NB4 (cell line): ENCODE data around the gene GABRB3.

Experiments used
- MYC ChIP-seq: IDR thresholded peaks from 2 replicates; pipeline ENCODE4 v1.6.1; 2011; ENCODE audit warnings: low read depth, low read length
- POLR2A ChIP-seq: IDR thresholded peaks from 2 replicates; pipeline ENCODE4 v1.6.1; 2011; ENCODE audit warnings: mild to moderate bottlenecking; ENCODE audit not compliant: insufficient read length; ENCODE audit errors: extremely low read depth
- TF ChIP-seq, protein P1 (sequence below): IDR thresholded peaks from one replicate; pipeline ENCODE4 v1.5.1; 2012; ENCODE audit warnings: low read depth, low read length

DNA sequence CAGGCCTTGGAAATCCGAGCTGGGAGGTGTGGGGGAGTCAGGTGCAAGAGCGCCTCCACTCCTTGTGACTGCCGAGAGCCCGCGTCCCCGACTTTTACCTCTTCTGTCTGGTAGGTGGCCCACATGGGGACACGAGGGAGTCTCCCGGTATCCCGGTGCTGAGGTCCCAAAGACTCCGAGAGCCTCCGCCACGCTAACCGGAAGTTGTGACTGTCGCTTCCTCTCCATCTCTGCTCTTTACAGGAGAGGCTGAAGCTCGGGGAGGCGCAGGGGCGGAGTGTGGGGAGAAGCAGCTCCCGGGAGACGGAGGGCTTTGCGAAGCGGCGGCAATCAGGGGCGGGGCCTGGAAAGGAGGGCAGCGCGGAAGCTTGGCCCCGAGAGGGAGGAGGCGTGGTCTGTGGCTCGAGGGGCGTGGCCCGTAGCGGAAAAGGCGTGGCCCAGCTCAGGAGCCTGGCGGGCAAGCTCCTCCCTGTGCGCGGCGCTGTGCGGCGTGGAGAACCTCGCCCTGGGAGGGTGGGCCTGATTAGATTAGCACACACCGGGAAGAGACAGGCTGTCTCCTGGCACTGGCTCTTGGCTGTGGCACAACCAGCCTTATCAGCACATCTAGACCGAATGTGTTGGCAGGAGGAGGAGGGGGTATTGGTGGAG, 143.9 kb downstream of the GABRB3 start:
- TF ChIP-seq, protein P1, sequence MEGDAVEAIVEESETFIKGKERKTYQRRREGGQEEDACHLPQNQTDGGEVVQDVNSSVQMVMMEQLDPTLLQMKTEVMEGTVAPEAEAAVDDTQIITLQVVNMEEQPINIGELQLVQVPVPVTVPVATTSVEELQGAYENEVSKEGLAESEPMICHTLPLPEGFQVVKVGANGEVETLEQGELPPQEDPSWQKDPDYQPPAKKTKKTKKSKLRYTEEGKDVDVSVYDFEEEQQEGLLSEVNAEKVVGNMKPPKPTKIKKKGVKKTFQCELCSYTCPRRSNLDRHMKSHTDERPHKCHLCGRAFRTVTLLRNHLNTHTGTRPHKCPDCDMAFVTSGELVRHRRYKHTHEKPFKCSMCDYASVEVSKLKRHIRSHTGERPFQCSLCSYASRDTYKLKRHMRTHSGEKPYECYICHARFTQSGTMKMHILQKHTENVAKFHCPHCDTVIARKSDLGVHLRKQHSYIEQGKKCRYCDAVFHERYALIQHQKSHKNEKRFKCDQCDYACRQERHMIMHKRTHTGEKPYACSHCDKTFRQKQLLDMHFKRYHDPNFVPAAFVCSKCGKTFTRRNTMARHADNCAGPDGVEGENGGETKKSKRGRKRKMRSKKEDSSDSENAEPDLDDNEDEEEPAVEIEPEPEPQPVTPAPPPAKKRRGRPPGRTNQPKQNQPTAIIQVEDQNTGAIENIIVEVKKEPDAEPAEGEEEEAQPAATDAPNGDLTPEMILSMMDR: no peak
- TF ChIP-seq POLR2A (no peak), MYC (no peak)
